WTC11 (cell line): Measurements from ENCODE around the gene MLLT1. TPM values are rescaled to one million over a fixed set of nuclear protein-coding genes. Genes with fewer than 3 reads are reported as not detected.

ENCODE experiments used
- ATAC-seq: fragments of 200-7000 bp; cut with Tn5 transposase; 2 replicates; pipeline ENCODE4 v1.10.0; 2021; ENCODE audit warnings: mild to moderate bottlenecking, moderate library complexity
- CTCF ChIA-PET: fragments of 300-600 bp; sonication (Branson Sonifier 250); formaldehyde crosslinking; loops from one replicate; lab custom pipeline; 2021; ENCODE audit warnings: antibody characterized with exemption; lab: Charles Lee
- POLR2A ChIA-PET: fragments of 350-600 bp; sonication (Branson Sonifier 250); formaldehyde crosslinking; loops from one replicate; lab custom pipeline; 2021; ENCODE audit warnings: antibody characterized with exemption; lab: Charles Lee
- DNase-seq: peaks from one replicate; pipeline ENCODE4 v3.0.0; 2021; ENCODE audit warnings: low spot score
- H3K27ac Mint-ChIP-seq: 2 replicates; pipeline ENCODE4 v1.8.0; 2021; ENCODE audit warnings: mixed read lengths
- H3K27me3 Mint-ChIP-seq: 2 replicates; pipeline ENCODE4 v1.8.0; 2021; ENCODE audit warnings: low read depth, mild to moderate bottlenecking, moderate library complexity, mixed read lengths
- H3K36me3 Mint-ChIP-seq: 2 replicates; pipeline ENCODE4 v1.8.0; 2021; ENCODE audit warnings: mixed read lengths
- H3K4me1 Mint-ChIP-seq: 2 replicates; pipeline ENCODE4 v1.8.0; 2022; ENCODE audit warnings: mixed read lengths
- H3K4me3 Mint-ChIP-seq: 2 replicates; pipeline ENCODE4 v1.8.0; 2021; ENCODE audit warnings: mild to moderate bottlenecking, moderate library complexity, mixed read lengths
- H3K9me3 Mint-ChIP-seq: 2 replicates; pipeline ENCODE4 v1.8.0; 2021; ENCODE audit warnings: mixed read lengths
- AFF4 ChIP-seq: sonication (generic); formaldehyde crosslinking; IDR thresholded peaks from 2 replicates; pipeline ENCODE4 v1.8.1; 2023; ENCODE audit warnings: mild to moderate bottlenecking, missing genetic modification reagents, borderline replicate concordance
- AR ChIP-seq: fragments of 250-450 bp; sonication (Bioruptor Pico); IDR thresholded peaks from 2 replicates; pipeline ENCODE4 v1.9.0; 2021; ENCODE audit warnings: mild to moderate bottlenecking
- ATF2 ChIP-seq: sonication (generic); formaldehyde crosslinking; IDR thresholded peaks from 2 replicates; pipeline ENCODE4 v1.8.1; 2022; ENCODE audit warnings: low read depth, missing genetic modification reagents, borderline replicate concordance
- ATF3 ChIP-seq: sonication (generic); formaldehyde crosslinking; conservative IDR thresholded peaks from 2 replicates; pipeline ENCODE4 v1.8.1; 2022; ENCODE audit warnings: mild to moderate bottlenecking, missing genetic modification reagents
- CBFB ChIP-seq: sonication (generic); formaldehyde crosslinking; IDR thresholded peaks from 2 replicates; pipeline ENCODE4 v1.8.1; 2022; ENCODE audit warnings: mild to moderate bottlenecking, low read depth, missing genetic modification reagents
- CREB1 ChIP-seq: sonication (generic); formaldehyde crosslinking; IDR thresholded peaks from 2 replicates; pipeline ENCODE4 v1.8.0; 2023; ENCODE audit warnings: mild to moderate bottlenecking, missing genetic modification reagents
- E2F5 ChIP-seq: sonication (generic); formaldehyde crosslinking; IDR thresholded peaks from 2 replicates; pipeline ENCODE4 v1.8.1; 2022; ENCODE audit warnings: mild to moderate bottlenecking, moderate library complexity, missing genetic modification reagents
- ETV6 ChIP-seq: sonication (generic); formaldehyde crosslinking; IDR thresholded peaks from 2 replicates; pipeline ENCODE4 v1.8.1; 2022; ENCODE audit warnings: mild to moderate bottlenecking, missing genetic modification reagents
- FOXJ3 ChIP-seq: sonication (generic); formaldehyde crosslinking; IDR thresholded peaks from 2 replicates; pipeline ENCODE4 v1.9.0; 2021; ENCODE audit warnings: missing genetic modification reagents, mild to moderate bottlenecking, borderline replicate concordance
- GTF2I ChIP-seq: fragments of 250-450 bp; sonication (Bioruptor Pico); conservative IDR thresholded peaks from 2 replicates; pipeline ENCODE4 v1.4.0; 2021; ENCODE audit warnings: mild to moderate bottlenecking
- HMGA2 ChIP-seq: fragments of 250-450 bp; sonication (Bioruptor Pico); IDR thresholded peaks from 2 replicates; pipeline ENCODE4 v1.4.0; 2021; ENCODE audit warnings: mild to moderate bottlenecking, moderate library complexity
- HMGXB4 ChIP-seq: sonication (generic); formaldehyde crosslinking; IDR thresholded peaks from 2 replicates; pipeline ENCODE4 v1.8.1; 2023; ENCODE audit warnings: mild to moderate bottlenecking, moderate library complexity, missing genetic modification reagents
- IRF1 ChIP-seq: sonication (generic); formaldehyde crosslinking; IDR thresholded peaks from 2 replicates; pipeline ENCODE4 v1.8.0; 2023; ENCODE audit warnings: missing genetic modification reagents
- JUN ChIP-seq: sonication (generic); formaldehyde crosslinking; IDR thresholded peaks from 2 replicates; pipeline ENCODE4 v1.8.0; 2023; ENCODE audit warnings: mild to moderate bottlenecking, missing genetic modification reagents
- NFATC4 ChIP-seq: fragments of 250-450 bp; sonication (Bioruptor Pico); IDR thresholded peaks from 2 replicates; pipeline ENCODE4 v1.9.0; 2021; ENCODE audit warnings: mild to moderate bottlenecking
- SMAD4 ChIP-seq: sonication (generic); formaldehyde crosslinking; IDR thresholded peaks from 2 replicates; pipeline ENCODE4 v1.8.0; 2022; ENCODE audit warnings: mild to moderate bottlenecking, missing genetic modification reagents
- TEAD1 ChIP-seq: sonication (generic); formaldehyde crosslinking; IDR thresholded peaks from 2 replicates; pipeline ENCODE4 v1.8.0; 2022; ENCODE audit warnings: mild to moderate bottlenecking, missing genetic modification reagents
- ZNF121 ChIP-seq: sonication (generic); formaldehyde crosslinking; IDR thresholded peaks from 2 replicates; pipeline ENCODE4 v1.8.0; 2023; ENCODE audit warnings: missing genetic modification reagents
- ZNF281 ChIP-seq: sonication (generic); formaldehyde crosslinking; IDR thresholded peaks from 2 replicates; pipeline ENCODE4 v1.8.0; 2023; ENCODE audit warnings: mild to moderate bottlenecking, missing genetic modification reagents
- ZNF416 ChIP-seq: fragments of 250-450 bp; sonication (Bioruptor Pico); IDR thresholded peaks from 2 replicates; pipeline ENCODE4 v1.9.0; 2021; ENCODE audit warnings: mild to moderate bottlenecking, inconsistent platforms
- total RNA-seq: library from RNA; stranded (reverse); gene quantifications from 3 replicates; pipeline ENCODE4 v1.2.3, GENCODE V29; 2021

MLLT1 gene
- total RNA-seq, 1 experiment from 2014 or later: 58.2 TPM

- Mint-ChIP-seq H3K4me1 (peaks cover 15% of the 10 kb centered on the region), H3K4me3 (no peak overlapping the region)
- TF ChIP-seq IRF1 (no peak), JUN (CRISPR knock-in tag) (no peak), E2F5 (no peak), GTF2I (no peak), FOXJ3 (no peak), HMGA2 (no peak), CBFB (CRISPR knock-in tag) (no peak), AFF4 (CRISPR knock-in tag) (no peak), ZNF416 (CRISPR knock-in tag) (no peak)
- TF ChIP-seq, all 79 proteins: peak for 0
- H3K27ac Mint-ChIP-seq: no peak overlapping the region; the same call in 1 of the 2 replicates
- no peak for DNase-seq
- ATAC-seq: no peak
- ChIA-PET CTCF (interaction anchor here (1.2 to 3.2 kb wide), 2 partner anchors 16 to 27 kb away, joined by 3 to 20 read pairs; no protein-coding TSS in a partner anchor), POLR2A (no interaction called here)
- H3K9me3 Mint-ChIP-seq: no peaks in the 10 kb centered on the region
- H3K36me3 Mint-ChIP-seq: peaks cover 8% of the 10 kb centered on the region; the same call in 1 of the 2 replicates
- H3K27me3 Mint-ChIP-seq: no peaks in the 10 kb centered on the region
These were observed 45.2 kb downstream of the MLLT1 start for GRCh38 chr19:6234527-6234926.

GRCh38 chr19:6233827-6234511 is 45.8 kb downstream of the MLLT1 start:
- peaks cover 10% of the 10 kb centered on the region; the same call in 1 of the 2 replicates for H3K36me3 Mint-ChIP-seq
- DNase-seq: no peak
- POLR2A ChIA-PET: no interaction called here
- H3K27me3 Mint-ChIP-seq: no peaks in the 10 kb centered on the region
- no peak overlapping the region for H3K27ac Mint-ChIP-seq
- peaks cover 15% of the 10 kb centered on the region for H3K4me1 Mint-ChIP-seq
- H3K9me3 Mint-ChIP-seq: no peaks in the 10 kb centered on the region
- H3K4me3 Mint-ChIP-seq: no peak overlapping the region
- CTCF ChIA-PET: interaction anchor here (1.2 to 3.2 kb wide), 3 partner anchors 15 to 38 kb away, joined by 3 to 20 read pairs (median 7); no protein-coding TSS in a partner anchor
- no peak for ATAC-seq
- no peak for TF ChIP-seq CREB1 (CRISPR knock-in tag)
- TF ChIP-seq ATF3 (CRISPR knock-in tag): no peak
- TF ChIP-seq AR (CRISPR knock-in tag): no peak
- TF ChIP-seq ZNF121: no peak
- no peak for TF ChIP-seq NFATC4 (CRISPR knock-in tag)
- TF ChIP-seq ZNF281 (CRISPR knock-in tag): no peak
- TF ChIP-seq ATF2 (CRISPR knock-in tag): no peak
- no peak for TF ChIP-seq SMAD4 (CRISPR knock-in tag)
- no peak for TF ChIP-seq GTF2I
- TF ChIP-seq TEAD1 (CRISPR knock-in tag): no peak
- TF ChIP-seq HMGXB4 (CRISPR knock-in tag): no peak
- no peak for TF ChIP-seq ETV6 (CRISPR knock-in tag)
